GM18907 (cell line): ENCODE data around the gene CHD2.
"Not testable (repeated sequence)": the region's sequence is repeated elsewhere in the genome, so short reads cannot be mapped to it uniquely, and the experiment has no call there.

ENCODE experiments used
- ATAC-seq: cut with Tn5 transposase; IDR thresholded peaks from one replicate; pipeline ENCODE4 v1.9.1; 2021; ENCODE audit warnings: mild to moderate bottlenecking, moderate library complexity; ENCODE audit not compliant: unreplicated experiment

Gene CHD2

GRCh38 chr15:92904722-92905571 lies 4.8 kb downstream of the CHD2 start:
- ATAC-seq: no peak

GRCh38 chr15:92906020-92906419 lies 5.9 kb downstream of the CHD2 start:
- ATAC-seq: no peak

- peak; percentile 31 for ATAC-seq
Observed at GRCh38 chr15:92906563-92907081, 6.5 kb downstream of the CHD2 start.

GRCh38 chr15:92907229-92907628 lies 7.1 kb downstream of the CHD2 start:
- no peak for ATAC-seq

GRCh38 chr15:92907896-92908712 lies 8.0 kb downstream of the CHD2 start:
- ATAC-seq: no peak

GRCh38 chr15:92908713-92909057 lies 8.6 kb downstream of the CHD2 start:
- no peak for ATAC-seq

GRCh38 chr15:92909136-92909781 lies 9.1 kb downstream of the CHD2 start:
- no peak for ATAC-seq

GRCh38 chr15:92910451-92910850 lies 10.3 kb downstream of the CHD2 start:
- no peak for ATAC-seq

GRCh38 chr15:92914103-92914499 lies 14.0 kb downstream of the CHD2 start:
- ATAC-seq: no peak

- peak; percentile 43 for ATAC-seq
Observed at GRCh38 chr15:92914768-92915221, 14.7 kb downstream of the CHD2 start.

GRCh38 chr15:92915766-92916435 lies 15.8 kb downstream of the CHD2 start:
- ATAC-seq: no peak

- no peak for ATAC-seq
Observed at GRCh38 chr15:92917598-92918407, 17.7 kb downstream of the CHD2 start.

GRCh38 chr15:92918881-92919280 lies 18.8 kb downstream of the CHD2 start:
- not testable (repeated sequence) for ATAC-seq

GRCh38 chr15:92920595-92921161 lies 20.6 kb downstream of the CHD2 start:
- ATAC-seq: no peak

GRCh38 chr15:92921215-92922131 lies 21.3 kb downstream of the CHD2 start:
- ATAC-seq: no peak

- ATAC-seq: peak; percentile 67
Observed at GRCh38 chr15:92922418-92923002, 22.4 kb downstream of the CHD2 start.

- no peak for ATAC-seq
Observed at GRCh38 chr15:92924216-92924615, 24.1 kb downstream of the CHD2 start.

GRCh38 chr15:92925454-92925853 lies 25.3 kb downstream of the CHD2 start:
- ATAC-seq: no peak
